Neural progenitor cell (in vitro differentiated cells): ENCODE results near the gene NTMT1.

Experiments
- EZH2 ChIP-seq: fragments of 200-600 bp; sonication (generic); IDR thresholded peaks from 2 replicates; pipeline ENCODE4 v1.6.1; 2017; ENCODE audit warnings: antibody characterized with exemption, mild to moderate bottlenecking, moderate library complexity
- TF ChIP-seq, protein P1 (sequence below): fragments of 200-600 bp; sonication (generic); IDR thresholded peaks from 2 replicates; pipeline ENCODE4 v1.5.1; 2017; ENCODE audit warnings: antibody characterized with exemption, mild to moderate bottlenecking

- TF ChIP-seq, protein P1, sequence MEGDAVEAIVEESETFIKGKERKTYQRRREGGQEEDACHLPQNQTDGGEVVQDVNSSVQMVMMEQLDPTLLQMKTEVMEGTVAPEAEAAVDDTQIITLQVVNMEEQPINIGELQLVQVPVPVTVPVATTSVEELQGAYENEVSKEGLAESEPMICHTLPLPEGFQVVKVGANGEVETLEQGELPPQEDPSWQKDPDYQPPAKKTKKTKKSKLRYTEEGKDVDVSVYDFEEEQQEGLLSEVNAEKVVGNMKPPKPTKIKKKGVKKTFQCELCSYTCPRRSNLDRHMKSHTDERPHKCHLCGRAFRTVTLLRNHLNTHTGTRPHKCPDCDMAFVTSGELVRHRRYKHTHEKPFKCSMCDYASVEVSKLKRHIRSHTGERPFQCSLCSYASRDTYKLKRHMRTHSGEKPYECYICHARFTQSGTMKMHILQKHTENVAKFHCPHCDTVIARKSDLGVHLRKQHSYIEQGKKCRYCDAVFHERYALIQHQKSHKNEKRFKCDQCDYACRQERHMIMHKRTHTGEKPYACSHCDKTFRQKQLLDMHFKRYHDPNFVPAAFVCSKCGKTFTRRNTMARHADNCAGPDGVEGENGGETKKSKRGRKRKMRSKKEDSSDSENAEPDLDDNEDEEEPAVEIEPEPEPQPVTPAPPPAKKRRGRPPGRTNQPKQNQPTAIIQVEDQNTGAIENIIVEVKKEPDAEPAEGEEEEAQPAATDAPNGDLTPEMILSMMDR: no peak
- TF ChIP-seq EZH2: no peak
These were observed 17.1 kb upstream of the NTMT1 start for GRCh38 chr9:129608561-129609481.
